AG04449 (cell line): ENCODE results near the gene ZFTA.
A peak's percentile ranks its signal among the peaks of the same experiment; 100 is the strongest.
"Not testable (repeated sequence)": the region's sequence is repeated elsewhere in the genome, so short reads cannot be mapped to it uniquely, and the experiment has no call there.

Experiments used
- CTCF ChIA-PET: fragments of 350-600 bp; formaldehyde crosslinking; extraction: SDS; loops from one replicate; lab custom pipeline; 2021; ENCODE audit warnings: antibody characterized with exemption; lab: Yijun Ruan, JAX
- POLR2A ChIA-PET: fragments of 400-600, 350-600 bp; formaldehyde crosslinking; extraction: SDS; loops from one replicate; lab custom pipeline; 2020; ENCODE audit warnings: antibody characterized with exemption, inconsistent platforms; lab: Yijun Ruan, JAX
- DNase-seq: peaks from one replicate; pipeline ENCODE4 v3.0.0-alpha.2; 2010; ENCODE audit warnings: low read depth, low spot score
- H3K4me3 ChIP-seq: 2 replicates; pipeline ENCODE4 v1.5.1; 2011; ENCODE audit warnings: low read depth, mild to moderate bottlenecking, control low read depth, low read length
- TF ChIP-seq, protein P1 (sequence below): IDR thresholded peaks from one replicate; pipeline ENCODE4 v1.5.1; 2011; ENCODE audit warnings: mild to moderate bottlenecking, moderate library complexity, low read length, control low read depth, inconsistent platforms; ENCODE audit not compliant: insufficient read depth; ENCODE audit errors: missing control alignments

Gene ZFTA

DNA sequence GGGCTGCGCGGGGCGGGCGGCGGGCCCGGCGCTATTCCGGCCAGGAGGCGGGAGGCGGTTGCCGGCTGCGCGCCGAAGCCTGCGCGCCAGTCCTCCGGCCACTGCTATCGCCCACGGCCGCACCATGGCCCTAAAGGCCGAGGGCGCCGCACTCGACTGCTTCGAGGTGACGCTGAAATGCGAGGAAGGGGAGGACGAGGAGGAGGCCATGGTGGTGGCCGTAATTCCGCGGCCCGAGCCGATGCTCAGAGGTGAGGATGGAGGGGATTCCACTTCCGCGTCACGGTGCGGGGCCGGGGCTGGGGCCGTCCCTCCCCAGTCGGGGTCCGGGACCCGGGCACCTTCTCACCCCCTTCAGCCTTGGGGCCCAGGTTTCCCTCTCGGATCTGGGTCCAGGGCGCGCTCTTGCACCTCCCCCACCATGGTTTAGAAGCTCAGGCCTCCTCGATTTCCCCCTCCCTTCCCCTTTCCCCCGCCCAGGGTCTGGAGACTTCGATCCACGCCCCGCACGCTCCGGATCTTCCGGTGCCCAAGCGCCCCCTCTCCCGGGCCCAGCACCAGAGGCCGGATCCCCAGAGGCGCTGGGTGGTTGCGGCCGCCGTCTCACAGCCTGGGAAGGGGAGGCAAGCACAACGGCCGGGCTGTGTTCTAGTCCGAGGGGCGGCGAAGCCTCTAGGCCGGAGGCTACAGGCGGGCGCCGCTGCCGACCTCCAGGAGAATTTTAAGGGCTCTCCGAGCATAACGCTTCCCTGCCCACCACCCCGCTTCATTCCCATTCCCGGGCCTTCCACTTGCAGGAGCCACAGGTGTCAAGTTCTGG, 45.2 kb upstream of the ZFTA start:
- H3K4me3 ChIP-seq, result peak overlapping the region; percentile 95
- CTCF ChIA-PET, result interaction anchor here (0.7 to 1.4 kb wide), 2 partner anchors 16 to 132 kb away, joined by 3 read pairs; no protein-coding TSS in a partner anchor
- no peak for DNase-seq
- TF ChIP-seq, protein P1, sequence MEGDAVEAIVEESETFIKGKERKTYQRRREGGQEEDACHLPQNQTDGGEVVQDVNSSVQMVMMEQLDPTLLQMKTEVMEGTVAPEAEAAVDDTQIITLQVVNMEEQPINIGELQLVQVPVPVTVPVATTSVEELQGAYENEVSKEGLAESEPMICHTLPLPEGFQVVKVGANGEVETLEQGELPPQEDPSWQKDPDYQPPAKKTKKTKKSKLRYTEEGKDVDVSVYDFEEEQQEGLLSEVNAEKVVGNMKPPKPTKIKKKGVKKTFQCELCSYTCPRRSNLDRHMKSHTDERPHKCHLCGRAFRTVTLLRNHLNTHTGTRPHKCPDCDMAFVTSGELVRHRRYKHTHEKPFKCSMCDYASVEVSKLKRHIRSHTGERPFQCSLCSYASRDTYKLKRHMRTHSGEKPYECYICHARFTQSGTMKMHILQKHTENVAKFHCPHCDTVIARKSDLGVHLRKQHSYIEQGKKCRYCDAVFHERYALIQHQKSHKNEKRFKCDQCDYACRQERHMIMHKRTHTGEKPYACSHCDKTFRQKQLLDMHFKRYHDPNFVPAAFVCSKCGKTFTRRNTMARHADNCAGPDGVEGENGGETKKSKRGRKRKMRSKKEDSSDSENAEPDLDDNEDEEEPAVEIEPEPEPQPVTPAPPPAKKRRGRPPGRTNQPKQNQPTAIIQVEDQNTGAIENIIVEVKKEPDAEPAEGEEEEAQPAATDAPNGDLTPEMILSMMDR, result no peak
- POLR2A ChIA-PET, result interaction anchor here (0.7 kb wide), 1 partner anchor 11 kb away, joined by 3 read pairs; no protein-coding TSS in a partner anchor

DNA sequence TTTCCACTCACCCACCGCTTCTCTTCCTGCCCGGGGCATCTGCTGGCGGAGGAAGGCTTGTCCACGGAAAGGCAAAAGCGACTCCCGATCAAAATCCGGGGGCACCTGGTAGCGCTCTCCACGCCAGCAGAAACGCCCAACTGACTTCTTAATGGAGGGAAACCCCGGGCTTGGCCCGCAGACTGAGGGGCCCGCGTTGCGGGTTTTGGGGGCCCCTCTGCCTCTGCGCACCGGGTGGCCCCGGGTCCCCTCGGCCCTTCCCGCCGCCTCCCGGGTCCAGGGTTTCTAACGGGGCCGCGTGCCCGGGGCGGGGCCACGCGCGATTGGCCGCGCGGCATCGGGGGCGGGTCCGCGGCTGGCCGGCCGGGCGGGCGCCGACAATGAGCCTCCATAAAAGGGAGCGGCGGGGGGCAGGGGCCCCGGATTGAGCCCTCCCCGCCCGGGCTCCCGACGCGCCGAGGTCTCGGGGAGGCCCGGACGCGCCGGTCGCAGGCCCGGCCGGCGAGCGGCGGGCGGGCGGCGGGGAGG, 44.5 kb upstream of the ZFTA start, which contains the start of gene SPINDOC:
TSS of gene SPINDOC (plus strand) at position 422 of the 528 bp plus-strand sequence. CDS start 231 bp downstream, outside the sequence.
- POLR2A ChIA-PET, result no interaction called here
- TF ChIP-seq, protein P1, result no peak
- CTCF ChIA-PET, result interaction anchor here (1.2 to 1.4 kb wide), 2 partner anchors 24 to 133 kb away, joined by 3 read pairs; no protein-coding TSS in a partner anchor
- H3K4me3 ChIP-seq, result peak within 1 kb of the TSS; percentile 95
- DNase-seq, result no peak

DNA sequence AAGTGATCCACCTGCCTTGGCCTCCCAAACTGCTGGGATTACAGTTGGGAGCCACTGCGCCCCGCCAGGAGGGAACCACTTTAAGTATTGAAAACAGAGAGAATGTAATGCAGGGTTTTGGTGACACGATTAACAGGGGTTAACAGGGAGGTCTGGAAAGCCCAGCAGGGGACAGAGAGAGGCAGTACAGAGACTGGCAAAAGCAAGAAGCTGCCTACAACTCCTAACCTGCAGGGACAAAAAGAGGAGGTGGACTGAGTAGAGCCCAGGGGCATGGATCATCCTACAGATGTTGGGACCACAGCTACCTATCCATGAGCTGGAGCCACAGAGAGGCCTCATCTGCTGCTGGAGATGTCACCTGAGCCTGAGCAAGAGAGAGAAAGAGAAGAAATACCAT, 42.9 kb upstream of the ZFTA start:
- TF ChIP-seq, protein P1, result no peak
- ChIA-PET POLR2A (no interaction called here), CTCF (interaction anchor here (1.0 to 1.5 kb wide), 3 partner anchors 26 to 134 kb away, joined by 3 read pairs; no protein-coding TSS in a partner anchor)
- no peak overlapping the region for H3K4me3 ChIP-seq
- no peak for DNase-seq

DNA sequence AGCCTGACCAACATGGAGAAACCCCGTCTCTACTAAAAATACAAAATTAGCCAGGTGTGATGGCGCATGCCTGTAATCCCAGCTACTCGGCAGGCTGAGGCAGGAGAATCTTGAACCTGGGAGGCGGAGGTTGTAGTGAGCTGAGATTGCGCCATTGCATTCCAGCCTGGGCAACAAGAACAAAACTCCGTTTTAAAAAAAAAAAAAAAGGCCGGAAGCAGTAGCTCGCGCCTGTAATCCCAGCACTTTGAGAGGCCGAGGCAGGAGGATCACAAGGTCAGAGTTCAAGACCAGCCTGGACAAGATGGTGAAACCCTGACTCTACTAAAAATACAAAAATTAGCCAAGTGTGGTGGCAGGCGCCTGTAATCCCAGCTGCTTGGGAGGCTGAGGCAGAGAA, 41.8 kb upstream of the ZFTA start:
- POLR2A ChIA-PET, H3K4me3 ChIP-seq, DNase-seq: not testable (repeated sequence)
- CTCF ChIA-PET, result interaction anchor here (0.9 to 1.5 kb wide), 2 partner anchors 25 to 135 kb away, joined by 3 read pairs; no protein-coding TSS in a partner anchor

DNA sequence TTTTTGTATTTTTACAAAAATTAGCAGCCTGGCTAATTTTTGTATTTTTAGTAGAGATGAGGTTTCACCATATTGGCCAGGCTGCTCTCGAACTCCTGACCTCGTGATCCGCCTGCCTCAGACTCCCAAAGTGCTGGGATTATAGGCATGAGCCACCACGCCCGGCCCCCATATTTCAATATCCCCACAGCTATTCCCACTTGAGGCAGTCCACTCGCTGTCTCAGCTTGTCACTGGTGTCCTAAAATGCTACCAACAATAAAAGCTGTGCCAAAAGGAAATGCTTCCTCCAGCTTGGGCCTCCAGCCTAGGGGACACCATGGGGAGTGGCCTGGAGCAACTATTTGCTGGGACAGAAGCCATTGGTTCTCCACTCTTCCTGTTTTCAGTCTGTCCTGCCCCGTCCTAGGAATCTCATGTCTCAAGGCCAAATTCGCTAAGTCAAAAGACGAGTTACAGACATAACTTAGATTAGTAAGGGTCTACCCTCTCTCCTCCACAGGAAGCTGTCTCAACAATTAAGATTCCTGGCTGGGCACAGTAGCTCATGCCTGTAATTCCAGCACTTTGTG, 37.4 kb upstream of the ZFTA start:
- H3K4me3 ChIP-seq, result no peak overlapping the region
- ChIA-PET CTCF (interaction anchor here (1.8 to 2.4 kb wide), 2 partner anchors 31 to 140 kb away, joined by 6 to 13 read pairs; no protein-coding TSS in a partner anchor), POLR2A (no interaction called here)
- TF ChIP-seq, protein P1, result no peak
- DNase-seq, result no peak

DNA sequence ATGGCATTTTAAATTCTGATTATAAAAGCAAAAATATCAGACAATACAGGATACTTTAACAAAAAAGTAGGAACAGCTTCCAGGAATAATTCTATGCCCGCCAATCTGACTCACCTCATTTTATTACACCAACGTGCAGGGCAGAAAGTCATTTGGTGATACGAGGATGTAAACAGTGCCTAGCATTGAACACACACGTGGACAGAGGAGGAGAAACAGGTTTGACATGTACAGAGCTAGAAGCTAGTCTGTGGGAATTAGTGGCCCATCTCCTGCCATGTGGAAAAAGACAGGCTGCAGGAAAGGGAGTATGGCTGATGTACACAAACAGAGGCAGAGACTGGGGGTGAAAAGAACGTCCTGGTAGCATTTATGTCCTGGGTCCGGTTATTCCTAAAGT, 35.7 kb upstream of the ZFTA start:
- H3K4me3 ChIP-seq, result no peak overlapping the region
- DNase-seq, result no peak
- ChIA-PET CTCF (interaction anchor here (1.2 kb wide), 1 partner anchor 11 kb away, joined by 4 read pairs; no protein-coding TSS in a partner anchor), POLR2A (no interaction called here)
- TF ChIP-seq, protein P1, result no peak
